NK-92 (cell line): Measurements from ENCODE around the gene CLASP1.
"Not testable (repeated sequence)": the region's sequence is repeated elsewhere in the genome, so short reads cannot be mapped to it uniquely, and the experiment has no call there.

ENCODE experiments used
- DNase-seq: peaks from one replicate; lab custom pipeline; 2025; ENCODE audit not compliant: unreplicated experiment; lab: John Stamatoyannopoulos, UW

Gene CLASP1

GRCh38 chr2:121649149-121649595, at the start of gene CLASP1:
CLASP1 (minus strand) TSS chr2:121649462; CDS start chr2:121605895, 43,567 bp downstream.
- DNase-seq, result no peak

GRCh38 chr2:121698318-121698930, 49.2 kb upstream of the CLASP1 start:
- DNase-seq, result no peak

- no peak for DNase-seq
Observed at GRCh38 chr2:121697108-121697631, 47.9 kb upstream of the CLASP1 start.

GRCh38 chr2:121696410-121696930, 47.2 kb upstream of the CLASP1 start:
- DNase-seq, result no peak

GRCh38 chr2:121695171-121695451, 45.8 kb upstream of the CLASP1 start:
- no peak for DNase-seq

GRCh38 chr2:121694398-121695170, 45.3 kb upstream of the CLASP1 start:
- DNase-seq, result no peak

GRCh38 chr2:121690572-121690971, 41.3 kb upstream of the CLASP1 start:
- DNase-seq, result not testable (repeated sequence)

GRCh38 chr2:121690095-121690494, 40.8 kb upstream of the CLASP1 start:
- no peak for DNase-seq

GRCh38 chr2:121689356-121689755, 40.1 kb upstream of the CLASP1 start:
- DNase-seq, result no peak

GRCh38 chr2:121688820-121689219, 39.6 kb upstream of the CLASP1 start:
- no peak for DNase-seq

- no peak for DNase-seq
Observed at GRCh38 chr2:121686902-121687301, 37.6 kb upstream of the CLASP1 start.

- no peak for DNase-seq
Observed at GRCh38 chr2:121686218-121686617, 37.0 kb upstream of the CLASP1 start.

- DNase-seq, result no peak
Observed at GRCh38 chr2:121682396-121683298, 33.4 kb upstream of the CLASP1 start.

- no peak for DNase-seq
Observed at GRCh38 chr2:121677855-121678254, 28.6 kb upstream of the CLASP1 start.

GRCh38 chr2:121671621-121672020, 22.4 kb upstream of the CLASP1 start:
- not testable (repeated sequence) for DNase-seq

- no peak for DNase-seq
Observed at GRCh38 chr2:121670181-121670580, 20.9 kb upstream of the CLASP1 start.

- no peak for DNase-seq
Observed at GRCh38 chr2:121667618-121668017, 18.4 kb upstream of the CLASP1 start.

GRCh38 chr2:121666042-121666441, 16.8 kb upstream of the CLASP1 start:
- DNase-seq, result no peak

- DNase-seq, result no peak
Observed at GRCh38 chr2:121665504-121665903, 16.2 kb upstream of the CLASP1 start.

- no peak for DNase-seq
Observed at GRCh38 chr2:121664713-121665112, 15.5 kb upstream of the CLASP1 start.

- no peak for DNase-seq
Observed at GRCh38 chr2:121664086-121664485, 14.8 kb upstream of the CLASP1 start.
